NCI-H2081 treated with DMSO at 0.1 percent for 48 hours (cell line): ENCODE data around the gene GALM.
"Not testable (repeated sequence)": the region's sequence is repeated elsewhere in the genome, so short reads cannot be mapped to it uniquely, and the experiment has no call there.

Experiments used
- DNase-seq: peaks from one replicate; lab custom pipeline; 2025; lab: John Stamatoyannopoulos, UW

The GALM gene

DNA sequence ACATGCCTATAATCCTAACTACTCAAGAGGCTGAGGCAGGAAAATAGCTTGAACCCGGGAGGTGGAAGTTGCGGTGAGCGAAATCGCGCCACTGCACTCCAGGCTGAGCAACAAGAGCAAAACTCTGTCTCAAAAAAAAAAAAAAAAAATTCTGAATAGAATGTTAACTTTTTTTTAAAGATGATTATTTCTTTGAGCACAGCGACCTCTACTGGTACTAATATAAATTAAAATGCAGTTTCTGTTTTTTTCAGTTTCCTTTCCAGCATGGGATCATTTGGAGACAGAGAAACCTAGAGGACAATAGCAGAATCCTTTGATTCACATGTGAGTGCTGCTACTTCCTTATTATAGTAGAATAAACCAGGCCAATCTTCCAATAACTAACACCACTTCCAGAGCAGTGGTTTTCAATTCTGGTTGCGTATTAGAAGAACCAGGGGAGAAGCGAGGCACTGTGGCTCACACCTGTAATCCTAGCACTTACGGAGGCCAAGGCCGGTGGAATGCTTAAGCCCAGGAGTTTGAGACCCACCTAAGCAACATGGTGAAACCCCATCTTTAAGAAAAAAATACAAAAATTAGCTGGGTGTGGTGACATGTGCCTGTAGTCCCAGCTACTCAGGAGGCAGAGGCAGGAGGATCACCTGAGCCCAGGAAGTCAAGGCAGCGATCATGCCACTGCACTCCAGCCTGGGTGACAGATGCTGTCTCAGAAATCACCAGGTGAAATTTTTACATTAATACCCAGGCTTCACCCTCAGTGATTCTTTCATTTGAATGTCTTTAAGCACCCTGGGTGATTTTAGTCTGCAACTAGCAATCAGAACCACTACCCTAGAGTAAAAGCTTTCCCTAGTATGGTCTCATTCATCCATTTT, 75.2 kb downstream of the GALM start:
- DNase-seq = no peak

GRCh38 chr2:38742797-38743559, 77.1 kb downstream of the GALM start:
- DNase-seq = no peak

DNA sequence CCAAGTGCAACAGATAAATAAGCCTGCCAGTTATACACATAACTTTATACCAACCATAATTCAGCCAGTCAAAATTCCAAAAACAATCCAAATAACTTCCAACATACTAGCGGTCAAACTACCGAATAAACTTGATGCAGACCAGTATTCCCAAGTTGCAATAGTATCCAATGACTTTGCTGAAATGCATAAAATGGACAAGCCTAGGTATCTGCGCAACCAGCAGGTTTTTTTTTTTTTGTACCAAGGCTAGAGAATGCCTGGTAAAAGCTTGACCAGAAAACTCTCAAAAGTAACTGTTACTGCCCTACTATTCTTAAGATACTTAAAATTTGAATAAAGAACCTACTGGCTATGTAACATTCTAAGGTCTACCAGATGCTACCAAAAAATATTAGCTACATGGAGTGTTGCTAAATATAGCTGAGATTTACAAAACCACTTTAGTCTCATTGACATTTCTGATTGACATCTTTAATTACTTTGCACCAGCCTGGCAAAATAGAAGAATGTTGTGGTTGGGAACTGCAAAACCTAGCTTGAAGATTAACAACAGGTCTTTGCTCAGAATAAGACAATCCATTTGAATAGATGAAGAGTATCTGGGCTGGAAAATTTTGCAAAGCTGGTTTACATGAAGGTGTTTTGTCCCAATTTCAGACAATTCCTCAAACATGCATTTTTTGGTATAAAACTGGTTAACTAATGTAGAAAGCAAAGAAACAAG, 77.9 kb downstream of the GALM start:
- DNase-seq = no peak

- no peak for DNase-seq
Measured at GRCh38 chr2:38744399-38744780, 78.5 kb downstream of the GALM start.

DNA sequence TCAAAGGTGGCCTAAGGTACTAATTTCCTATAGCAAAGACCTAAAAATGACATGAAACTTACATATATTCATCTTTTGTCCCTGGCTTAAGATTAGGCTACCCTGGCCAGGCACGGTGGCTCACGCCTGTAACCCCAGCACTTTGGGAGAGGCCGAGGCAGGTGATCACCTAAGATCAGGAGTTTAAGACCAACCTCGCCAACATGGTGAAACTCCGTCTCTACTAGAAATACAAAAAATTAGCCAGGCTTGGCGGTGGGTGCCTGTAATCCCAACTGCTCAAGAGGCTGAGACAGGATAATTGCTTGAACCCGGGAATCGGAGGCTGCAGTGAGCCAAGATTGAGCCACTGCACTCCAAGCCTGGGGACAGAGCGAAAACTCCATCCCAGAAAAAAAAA, 79.4 kb downstream of the GALM start:
- no peak for DNase-seq

DNA sequence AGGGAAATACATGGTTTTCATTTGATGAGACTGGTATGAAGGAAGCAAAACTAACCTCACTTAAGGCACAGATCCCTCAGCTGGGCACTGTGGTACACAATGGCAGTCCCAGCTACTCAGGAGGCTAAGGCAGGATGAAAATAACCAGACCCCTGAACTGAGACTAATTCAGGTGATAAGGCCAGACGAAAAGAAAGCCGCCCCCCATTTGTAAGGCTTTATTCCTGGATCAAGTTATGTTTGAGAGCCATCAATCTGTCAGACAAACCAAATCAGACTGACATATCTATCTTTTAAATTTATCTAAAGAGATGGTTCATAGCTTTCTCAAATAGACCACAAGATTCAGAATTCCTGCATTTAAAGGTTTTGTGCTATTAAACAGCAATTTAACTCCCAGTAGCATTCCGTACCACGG, 81.1 kb downstream of the GALM start:
- no peak for DNase-seq

- no peak for DNase-seq
Measured at GRCh38 chr2:38747819-38748218, 81.9 kb downstream of the GALM start.

DNA sequence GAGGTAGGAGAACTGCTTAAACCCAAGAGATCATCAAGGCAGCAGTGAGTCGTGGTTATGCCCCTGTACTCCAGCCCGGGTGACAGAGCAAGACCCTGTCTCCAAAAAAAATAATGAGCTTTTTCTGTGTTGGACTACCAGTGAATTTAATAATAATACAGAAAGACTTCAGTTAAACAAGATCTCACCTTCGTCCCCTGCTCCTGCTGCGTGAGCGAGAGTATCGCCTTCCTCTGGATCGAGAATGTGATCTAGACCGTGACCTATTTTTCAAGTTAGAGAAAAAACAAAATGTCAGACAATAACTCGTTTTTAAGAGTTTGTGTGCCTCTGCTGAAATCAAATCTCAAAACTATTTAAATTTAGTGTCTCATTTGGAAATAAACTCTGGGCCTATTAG, 82.5 kb downstream of the GALM start:
- DNase-seq = no peak

DNA sequence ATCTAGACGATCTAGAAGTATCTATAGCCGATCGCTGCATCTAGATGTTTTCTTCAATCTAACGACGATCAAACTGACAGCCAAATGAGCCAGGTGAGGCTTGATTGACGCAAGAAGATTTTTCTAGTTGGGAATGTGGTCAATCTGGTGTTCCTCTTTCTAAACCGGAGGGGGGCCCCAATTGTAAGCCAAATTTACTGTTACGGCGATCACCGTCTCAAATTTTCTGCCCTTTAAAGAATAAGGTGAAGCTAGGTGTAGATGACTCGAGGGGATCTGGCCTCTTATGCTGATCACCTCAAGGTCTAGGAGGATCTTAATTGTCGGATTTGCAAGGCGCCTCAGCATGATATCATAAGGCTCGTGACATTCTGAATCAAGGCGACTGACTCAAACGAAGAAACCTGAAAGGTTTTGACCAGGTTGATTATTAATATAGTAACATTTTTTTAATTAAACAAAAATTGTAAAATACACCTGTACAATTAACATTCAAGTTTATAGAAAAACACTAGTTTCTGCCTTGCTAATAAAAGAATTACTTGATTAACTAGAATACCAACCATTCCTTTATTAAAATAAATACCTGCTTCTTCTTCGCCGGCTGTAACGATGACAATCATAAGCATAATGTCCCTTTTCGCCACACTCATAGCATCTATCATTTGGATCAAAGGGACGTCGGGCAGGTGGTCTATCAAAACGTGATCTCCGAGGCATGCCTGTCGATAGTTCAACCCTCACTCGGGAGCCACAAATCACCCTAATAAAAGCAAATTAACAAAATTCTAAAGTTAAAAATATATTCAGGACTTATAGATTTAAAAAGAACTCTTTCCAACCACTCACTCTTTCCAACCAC, 83.3 kb downstream of the GALM start:
- no peak for DNase-seq

DNA sequence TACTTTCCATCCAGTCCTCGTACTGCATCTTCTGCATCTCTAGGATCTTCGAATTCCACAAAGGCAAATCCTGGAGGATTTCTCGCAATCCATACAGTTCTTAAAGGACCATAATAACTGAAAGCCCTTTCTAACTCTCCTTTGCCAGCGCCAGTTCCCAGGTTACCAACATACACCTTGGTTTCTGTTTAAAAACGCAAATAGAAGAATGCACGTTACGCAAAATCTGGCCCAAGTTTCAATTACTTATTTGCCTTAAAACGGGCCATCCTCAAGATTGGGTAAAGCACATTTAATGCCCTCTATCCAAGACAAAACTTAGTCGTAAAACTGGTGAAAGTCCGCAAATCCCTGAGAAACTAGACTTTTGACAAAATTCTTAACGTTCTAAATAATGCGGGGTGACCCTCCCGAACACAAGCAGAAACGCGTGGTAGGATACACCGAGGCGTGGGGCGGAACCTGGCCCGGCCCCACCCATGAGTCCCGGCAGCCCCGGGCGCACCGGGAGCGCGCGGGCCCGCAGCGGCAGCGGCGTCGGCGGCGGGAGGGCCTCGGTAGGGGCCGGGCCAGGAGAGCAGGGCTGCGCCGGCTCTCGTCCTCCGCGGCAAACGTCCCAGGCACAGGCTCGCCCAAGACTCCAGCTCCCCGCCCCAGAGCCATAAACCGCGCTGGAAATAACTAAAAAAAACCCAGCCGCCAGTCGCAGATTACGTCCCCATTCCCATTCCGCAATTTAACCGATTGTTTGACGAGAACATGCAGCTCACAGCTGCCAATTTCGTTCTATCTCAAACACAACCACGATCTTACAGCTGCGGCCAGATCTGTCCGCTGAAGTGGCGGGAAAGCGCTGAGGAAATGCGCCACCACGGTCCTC, 84.3 kb downstream of the GALM start:
- DNase-seq = no peak

DNA sequence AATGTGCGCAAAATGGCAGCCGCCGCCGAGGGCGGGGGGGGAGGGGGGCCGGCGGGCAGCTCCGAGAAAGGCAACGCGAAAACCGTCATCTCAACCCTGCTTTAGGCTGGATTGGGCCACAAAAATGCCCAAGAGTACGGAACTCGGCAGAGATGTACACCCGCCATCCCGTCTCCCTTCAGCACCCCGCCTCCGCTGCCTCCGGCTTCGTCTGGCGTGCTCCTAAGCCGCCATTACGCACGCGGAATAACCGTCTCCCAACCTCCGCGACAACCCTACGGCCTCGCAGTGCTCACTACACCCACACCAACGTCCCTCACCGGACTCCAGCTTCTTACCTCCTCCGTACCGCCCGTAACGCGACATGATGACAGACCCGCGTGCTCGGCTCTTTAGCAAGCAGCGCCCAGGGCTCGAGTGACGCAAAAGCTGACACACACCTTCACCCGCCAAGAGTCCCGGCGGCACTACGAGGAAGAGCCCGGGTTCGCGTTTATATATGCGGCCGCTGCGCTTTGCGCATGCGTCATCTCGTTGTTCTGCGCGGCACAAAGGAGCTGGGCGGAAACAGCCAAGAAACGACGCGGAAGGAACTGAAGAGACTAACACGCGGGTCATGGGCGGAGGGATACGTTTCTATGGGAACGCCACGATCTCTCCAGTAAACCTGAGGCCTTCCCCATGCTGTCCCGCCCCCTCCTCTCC, 85.1 kb downstream of the GALM start, which contains the start of gene SRSF7:
Gene SRSF7, minus strand, starts transcription at position 471 of the 705 bp plus-strand sequence. Its CDS starts 105 bp downstream, at position 366.
- peak; percentile 98 for DNase-seq

GRCh38 chr2:38751596-38752410, 85.9 kb downstream of the GALM start:
- no peak for DNase-seq

GRCh38 chr2:38754049-38754448, 88.1 kb downstream of the GALM start:
- no peak for DNase-seq

GRCh38 chr2:38754506-38754905, 88.6 kb downstream of the GALM start:
- no peak for DNase-seq

- not testable (repeated sequence) for DNase-seq
Measured at GRCh38 chr2:38755891-38756290, 90.0 kb downstream of the GALM start.

- DNase-seq = no peak
Measured at GRCh38 chr2:38763228-38763627, 97.3 kb downstream of the GALM start.

DNA sequence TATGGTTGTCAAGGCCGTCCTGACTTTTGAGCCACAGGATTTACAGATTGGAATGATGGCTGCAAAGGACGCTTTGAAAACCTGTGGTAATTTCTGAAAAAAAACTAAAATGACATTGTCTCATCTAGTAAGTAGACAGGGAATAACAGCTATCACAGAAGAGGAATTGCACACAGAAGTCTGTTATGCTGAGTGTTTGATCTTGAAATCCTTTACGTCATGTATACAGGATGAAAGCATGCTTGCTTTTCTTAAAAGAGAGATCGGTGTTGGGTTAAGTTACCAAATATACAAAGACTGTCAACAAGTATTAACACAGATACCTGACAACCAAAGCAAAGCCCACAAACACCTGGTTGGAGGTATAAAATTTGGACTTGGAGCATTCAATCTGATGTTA, 97.8 kb downstream of the GALM start:
- DNase-seq = no peak

GRCh38 chr2:38765149-38765548, 99.2 kb downstream of the GALM start:
- DNase-seq = no peak

- DNase-seq = no peak
Measured at GRCh38 chr2:38765551-38765950, 99.6 kb downstream of the GALM start.
